LNCAP (cell line): ENCODE measurements around the gene KCNQ5.

Source experiments
- TF ChIP-seq, protein P1 (sequence below): fragments of 450-650 bp; IDR thresholded peaks from 2 replicates; pipeline ENCODE4 v1.5.1; 2017; ENCODE audit warnings: mild to moderate bottlenecking

Gene KCNQ5

DNA sequence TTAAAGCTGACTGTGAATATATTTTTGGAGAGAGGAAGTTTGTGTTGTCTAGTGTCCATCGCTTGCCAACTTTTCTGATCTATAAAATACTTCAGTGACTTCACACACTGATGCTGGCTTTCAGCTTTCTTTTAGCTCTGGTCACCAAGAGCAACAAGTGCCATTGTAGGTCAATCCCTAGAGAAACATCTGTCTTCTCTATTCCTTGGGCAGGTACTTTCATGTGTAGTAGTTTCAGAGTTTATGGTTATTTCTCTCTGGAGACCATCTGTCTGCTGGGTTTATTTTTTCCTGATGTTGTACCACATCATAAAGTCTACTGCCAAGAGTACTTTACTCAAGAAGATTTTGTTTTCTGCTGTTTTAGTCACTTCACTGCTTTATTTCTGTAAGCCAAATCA, 353.5 kb downstream of the KCNQ5 start:
- TF ChIP-seq, protein P1, sequence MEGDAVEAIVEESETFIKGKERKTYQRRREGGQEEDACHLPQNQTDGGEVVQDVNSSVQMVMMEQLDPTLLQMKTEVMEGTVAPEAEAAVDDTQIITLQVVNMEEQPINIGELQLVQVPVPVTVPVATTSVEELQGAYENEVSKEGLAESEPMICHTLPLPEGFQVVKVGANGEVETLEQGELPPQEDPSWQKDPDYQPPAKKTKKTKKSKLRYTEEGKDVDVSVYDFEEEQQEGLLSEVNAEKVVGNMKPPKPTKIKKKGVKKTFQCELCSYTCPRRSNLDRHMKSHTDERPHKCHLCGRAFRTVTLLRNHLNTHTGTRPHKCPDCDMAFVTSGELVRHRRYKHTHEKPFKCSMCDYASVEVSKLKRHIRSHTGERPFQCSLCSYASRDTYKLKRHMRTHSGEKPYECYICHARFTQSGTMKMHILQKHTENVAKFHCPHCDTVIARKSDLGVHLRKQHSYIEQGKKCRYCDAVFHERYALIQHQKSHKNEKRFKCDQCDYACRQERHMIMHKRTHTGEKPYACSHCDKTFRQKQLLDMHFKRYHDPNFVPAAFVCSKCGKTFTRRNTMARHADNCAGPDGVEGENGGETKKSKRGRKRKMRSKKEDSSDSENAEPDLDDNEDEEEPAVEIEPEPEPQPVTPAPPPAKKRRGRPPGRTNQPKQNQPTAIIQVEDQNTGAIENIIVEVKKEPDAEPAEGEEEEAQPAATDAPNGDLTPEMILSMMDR, result no peak

DNA sequence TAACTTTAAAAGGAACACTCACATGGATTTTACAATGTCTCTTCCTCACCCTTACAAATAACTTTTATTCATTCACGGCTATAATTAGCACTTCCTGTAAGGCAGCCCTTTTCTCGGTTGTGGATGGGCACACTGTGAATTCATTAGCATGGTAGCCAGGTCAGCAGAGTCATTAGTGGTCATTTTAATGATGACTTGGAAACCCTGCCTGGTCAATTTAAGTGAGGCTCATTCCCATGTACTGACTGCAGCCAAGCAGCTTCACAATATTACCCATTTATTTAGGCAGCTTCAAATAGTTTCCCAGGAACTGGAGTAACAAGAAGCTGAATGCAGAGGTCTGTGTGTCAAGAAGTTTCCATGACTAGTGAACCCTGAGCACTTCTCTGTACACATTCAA, 354.6 kb downstream of the KCNQ5 start:
- TF ChIP-seq, protein P1, result no peak

GRCh38 chr6:72977114-72977513, 355.2 kb downstream of the KCNQ5 start:
- TF ChIP-seq, protein P1, result no peak

DNA sequence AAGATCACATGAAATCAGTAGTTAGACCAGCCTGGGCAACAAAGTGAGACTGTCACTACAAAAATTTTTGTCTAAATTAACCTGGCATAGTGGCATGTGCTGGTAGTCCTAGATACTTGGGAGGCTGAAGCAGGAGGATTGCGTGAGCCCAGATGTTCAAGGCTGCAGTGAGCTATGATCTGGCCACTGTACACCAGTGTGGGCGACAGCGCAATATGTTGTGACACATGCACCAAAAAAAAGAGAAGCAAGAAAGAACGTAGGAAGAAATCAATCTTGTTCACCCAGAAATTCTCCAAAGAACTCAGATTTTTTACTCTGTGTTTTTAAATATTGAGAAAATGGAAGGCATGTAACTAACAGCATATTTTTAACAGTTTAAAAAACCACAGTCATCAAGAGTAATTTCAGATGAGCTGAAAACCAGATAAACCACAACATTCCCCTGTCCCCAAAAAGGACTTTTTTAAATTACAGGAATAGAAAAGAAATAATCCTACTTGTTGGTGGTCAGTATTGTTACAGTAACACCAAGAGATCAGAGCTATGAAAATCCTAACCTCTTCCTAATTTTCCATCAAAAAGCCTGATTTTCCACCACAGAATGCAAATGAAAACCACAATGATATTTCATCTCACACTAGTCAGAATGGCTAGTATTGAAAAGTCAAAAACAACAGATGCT, 363.3 kb downstream of the KCNQ5 start:
- TF ChIP-seq, protein P1, result no peak

DNA sequence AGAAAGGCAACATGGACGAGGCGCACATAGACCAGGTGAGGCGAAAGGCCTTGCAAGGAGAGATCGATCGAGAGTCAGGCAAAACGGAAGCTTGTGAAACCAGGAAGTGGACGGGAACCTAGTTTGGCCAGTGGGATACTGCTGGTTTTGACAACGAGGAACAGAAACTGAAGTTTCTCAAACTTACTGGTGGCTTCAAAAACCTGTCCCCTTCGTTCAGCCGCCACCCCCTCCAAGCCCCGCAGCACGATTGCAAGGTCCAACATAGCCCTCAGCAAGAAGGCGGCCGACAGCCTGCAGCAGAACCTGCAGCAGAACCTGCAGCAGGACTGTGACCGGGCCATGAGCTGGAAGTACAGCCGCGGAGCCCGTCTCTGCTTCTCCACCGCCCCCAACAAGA, 365.4 kb downstream of the KCNQ5 start:
- TF ChIP-seq, protein P1, result no peak

- TF ChIP-seq, protein P1, result no peak
Observed at GRCh38 chr6:72999995-73000394, 378.1 kb downstream of the KCNQ5 start.

DNA sequence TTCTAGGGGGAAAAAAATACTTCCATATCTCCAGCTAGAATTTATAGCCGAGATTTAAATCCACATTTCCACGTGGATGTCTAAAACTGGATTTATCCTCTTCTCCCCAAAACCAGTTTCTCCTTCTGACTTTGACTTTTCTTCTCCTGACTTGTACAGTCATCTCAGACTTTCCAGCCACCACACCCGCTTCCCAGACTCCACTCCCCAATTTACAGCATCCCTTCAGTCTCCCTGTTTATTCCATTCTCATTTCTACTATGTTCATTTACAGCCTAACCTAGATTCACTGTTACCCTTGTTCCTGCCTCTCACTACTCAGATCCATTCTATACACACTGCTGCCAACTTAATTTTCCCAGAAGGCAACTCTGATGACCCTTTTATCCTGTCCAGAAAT, 378.6 kb downstream of the KCNQ5 start:
- TF ChIP-seq, protein P1, result no peak

DNA sequence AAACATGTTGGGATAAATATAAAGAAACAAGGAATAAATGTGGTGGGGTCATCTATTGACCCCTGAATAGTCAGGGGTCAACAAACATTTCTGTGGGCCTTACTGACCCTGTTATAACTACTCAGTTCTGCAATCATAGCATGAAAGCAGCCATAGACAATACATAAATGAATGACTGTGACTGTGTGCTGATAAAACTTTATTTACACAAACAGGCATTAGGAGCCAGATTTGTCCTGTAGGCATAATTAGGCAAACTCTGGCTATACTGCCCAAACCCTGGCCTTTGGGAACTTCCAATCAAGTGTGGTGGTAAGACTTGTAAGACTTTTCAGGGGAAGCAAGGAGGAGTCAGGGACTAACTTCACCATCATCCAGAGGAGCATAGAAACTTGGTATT, 380.7 kb downstream of the KCNQ5 start:
- TF ChIP-seq, protein P1, result no peak
